HEK293 (cell line): Measurements from ENCODE around the gene RNASEH2A.
A peak's percentile ranks its signal among the peaks of the same experiment; 100 is the strongest.

ENCODE experiments used
- BCL11A ChIP-seq: fragments of 450-650 bp; formaldehyde crosslinking; IDR thresholded peaks from 2 replicates; pipeline ENCODE4 v1.5.1; 2016; ENCODE audit warnings: low read depth, missing biosample characterization, missing genetic modification characterization
- BCL11B ChIP-seq: fragments of 450-650 bp; formaldehyde crosslinking; IDR thresholded peaks from 2 replicates; pipeline ENCODE4 v1.5.1; 2016; ENCODE audit warnings: low read depth, missing biosample characterization, missing genetic modification characterization
- EGR2 ChIP-seq: fragments of 450-650 bp; formaldehyde crosslinking; IDR thresholded peaks from 2 replicates; pipeline ENCODE4 v1.5.1; 2016; ENCODE audit warnings: low read depth, missing biosample characterization, missing genetic modification characterization
- GLIS2 ChIP-seq: fragments of 450-650 bp; formaldehyde crosslinking; IDR thresholded peaks from 2 replicates; pipeline ENCODE4 v1.5.1; 2016; ENCODE audit warnings: missing biosample characterization, missing genetic modification characterization
- IKZF3 ChIP-seq: fragments of 450-650 bp; IDR thresholded peaks from 2 replicates; pipeline ENCODE4 v1.5.0; 2018; ENCODE audit warnings: missing biosample characterization, mild to moderate bottlenecking, missing genetic modification characterization, moderate library complexity
- KLF1 ChIP-seq: fragments of 450-650 bp; formaldehyde crosslinking; IDR thresholded peaks from 2 replicates; pipeline ENCODE4 v1.5.1; 2016; ENCODE audit warnings: missing biosample characterization, missing genetic modification characterization
- PRDM1 ChIP-seq: fragments of 450-650 bp; formaldehyde crosslinking; IDR thresholded peaks from 2 replicates; pipeline ENCODE4; 2016; ENCODE audit warnings: missing biosample characterization, missing genetic modification characterization
- SCRT1 ChIP-seq: fragments of 450-650 bp; formaldehyde crosslinking; IDR thresholded peaks from 2 replicates; pipeline ENCODE4 v1.5.1; 2016; ENCODE audit warnings: missing biosample characterization, missing genetic modification characterization, borderline replicate concordance
- SP2 ChIP-seq: fragments of 450-650 bp; formaldehyde crosslinking; IDR thresholded peaks from 2 replicates; pipeline ENCODE4 v1.5.1; 2016; ENCODE audit warnings: missing biosample characterization, missing genetic modification characterization
- ZBTB48 ChIP-seq: fragments of 450-650 bp; formaldehyde crosslinking; IDR thresholded peaks from 2 replicates; pipeline ENCODE4 v1.5.1; 2016; ENCODE audit warnings: missing biosample characterization, missing genetic modification characterization
- ZFHX2 ChIP-seq: fragments of 450-650 bp; formaldehyde crosslinking; conservative IDR thresholded peaks from 2 replicates; pipeline ENCODE4 v1.5.1; 2016; ENCODE audit warnings: missing biosample characterization, missing genetic modification characterization
- ZFP37 ChIP-seq: fragments of 450-650 bp; formaldehyde crosslinking; IDR thresholded peaks from 2 replicates; pipeline ENCODE4 v1.5.1; 2016; ENCODE audit warnings: missing biosample characterization, missing genetic modification characterization
- ZIC2 ChIP-seq: fragments of 450-650 bp; formaldehyde crosslinking; IDR thresholded peaks from 2 replicates; pipeline ENCODE4 v1.5.1; 2016; ENCODE audit warnings: missing biosample characterization, missing genetic modification characterization
- ZNF16 ChIP-seq: fragments of 450-650 bp; formaldehyde crosslinking; IDR thresholded peaks from 2 replicates; pipeline ENCODE4 v1.5.1; 2016; ENCODE audit warnings: low read depth, missing biosample characterization, missing genetic modification characterization
- ZNF391 ChIP-seq: fragments of 450-650 bp; formaldehyde crosslinking; IDR thresholded peaks from 2 replicates; pipeline ENCODE4 v1.5.1; 2016; ENCODE audit warnings: low read depth, missing biosample characterization, missing genetic modification characterization, borderline replicate concordance
- ZNF423 ChIP-seq: fragments of 450-650 bp; formaldehyde crosslinking; IDR thresholded peaks from 2 replicates; pipeline ENCODE4 v1.5.1; 2016; ENCODE audit warnings: missing biosample characterization, missing genetic modification characterization
- ZNF48 ChIP-seq: fragments of 450-650 bp; formaldehyde crosslinking; IDR thresholded peaks from 2 replicates; pipeline ENCODE4 v1.5.1; 2016; ENCODE audit warnings: missing biosample characterization, missing genetic modification characterization
- ZNF510 ChIP-seq: fragments of 450-650 bp; formaldehyde crosslinking; IDR thresholded peaks from 2 replicates; pipeline ENCODE4 v1.5.1; 2018; ENCODE audit warnings: mild to moderate bottlenecking, missing genetic modification characterization, missing biosample characterization; ENCODE audit not compliant: insufficient replicate concordance
- ZNF600 ChIP-seq: fragments of 450-650 bp; formaldehyde crosslinking; IDR thresholded peaks from 2 replicates; pipeline ENCODE4 v1.5.1; 2016; ENCODE audit warnings: missing biosample characterization, missing genetic modification characterization
- ZNF610 ChIP-seq: fragments of 450-650 bp; formaldehyde crosslinking; IDR thresholded peaks from 2 replicates; pipeline ENCODE4 v1.5.1; 2016; ENCODE audit warnings: missing biosample characterization, missing genetic modification characterization, borderline replicate concordance
- ZSCAN16 ChIP-seq: fragments of 450-650 bp; formaldehyde crosslinking; IDR thresholded peaks from 2 replicates; pipeline ENCODE4 v1.5.1; 2016; ENCODE audit warnings: missing biosample characterization, missing genetic modification characterization
- TF ChIP-seq, protein P1 (sequence below): fragments of 450-650 bp; formaldehyde crosslinking; IDR thresholded peaks from 2 replicates; pipeline ENCODE4 v1.5.1; 2016; ENCODE audit warnings: missing biosample characterization, missing genetic modification characterization
- TF ChIP-seq, protein P2 (sequence below): fragments of 450-650 bp; formaldehyde crosslinking; IDR thresholded peaks from 2 replicates; pipeline ENCODE4 v1.5.1; 2017; ENCODE audit warnings: missing biosample characterization, mild to moderate bottlenecking, missing genetic modification characterization, moderate library complexity
- TF ChIP-seq, protein P3 (sequence below): fragments of 450-650 bp; formaldehyde crosslinking; IDR thresholded peaks from 2 replicates; pipeline ENCODE4 v1.5.1; 2016; ENCODE audit warnings: missing biosample characterization, missing genetic modification characterization
- TF ChIP-seq, protein P4 (sequence below): fragments of 450-650 bp; formaldehyde crosslinking; IDR thresholded peaks from 2 replicates; pipeline ENCODE4 v1.5.1; 2016; ENCODE audit warnings: missing biosample characterization, missing genetic modification characterization
- TF ChIP-seq, protein P5 (sequence below): fragments of 450-650 bp; formaldehyde crosslinking; IDR thresholded peaks from 2 replicates; pipeline ENCODE4 v1.5.1; 2016; ENCODE audit warnings: missing biosample characterization, missing genetic modification characterization
- TF ChIP-seq, protein P6 (sequence below): fragments of 450-650 bp; formaldehyde crosslinking; IDR thresholded peaks from 2 replicates; pipeline ENCODE4 v1.5.1; 2016; ENCODE audit warnings: missing biosample characterization, missing genetic modification characterization, borderline replicate concordance

RNASEH2A gene

DNA sequence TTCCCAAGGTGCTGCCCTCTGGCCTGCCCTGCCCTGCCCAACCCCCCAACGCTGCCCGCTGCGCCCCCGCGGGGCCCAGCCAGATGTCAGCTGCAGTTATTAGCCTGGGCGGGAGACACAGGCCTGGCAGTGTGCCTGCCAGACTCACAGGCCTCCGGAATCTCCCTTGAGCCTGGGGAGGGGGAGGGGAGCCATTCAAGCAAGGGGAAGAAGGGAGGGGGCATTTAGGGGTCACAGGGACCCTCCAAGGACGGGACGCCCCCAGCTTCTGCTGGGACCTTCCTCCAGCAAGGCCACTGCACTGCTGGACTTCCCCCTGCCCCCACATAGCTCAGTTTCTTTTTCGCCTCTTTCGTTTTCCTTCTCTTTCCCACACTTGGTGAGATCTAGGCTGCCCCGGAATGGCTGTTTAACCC, 17.7 kb upstream of the RNASEH2A start (continued):
- TF ChIP-seq ZNF16 (tag by site-specific recombination) (no peak), ZNF610 (tag by site-specific recombination) (no peak), ZIC2 (peak; percentile 93), ZBTB48 (tag by site-specific recombination) (peak; percentile 98), BCL11B (tag by site-specific recombination) (no peak), GLIS2 (peak; percentile 75), ZNF600 (tag by site-specific recombination) (peak; percentile 86), BCL11A (tag by site-specific recombination) (no peak; the same call in 1 of the 2 replicates), SP2 (tag by site-specific recombination) (0 out of 2 replicates have a peak, but pooled peaks have one; percentile 28), ZFHX2 (tag by site-specific recombination) (peak; percentile 88), EGR2 (tag by site-specific recombination) (peak; percentile 90), SCRT1 (no peak), IKZF3 (peak; percentile 57; the same call in 1 of the 2 replicates), ZSCAN16 (tag by site-specific recombination) (no peak), PRDM1 (tag by site-specific recombination) (no peak), ZNF510 (tag by site-specific recombination) (no peak), KLF1 (peak; percentile 67), ZNF391 (tag by site-specific recombination) (peak; percentile 49; the same call in 1 of the 2 replicates), ZFP37 (tag by site-specific recombination) (no peak), ZNF48 (tag by site-specific recombination) (no peak), ZNF423 (no peak)
- TF ChIP-seq, protein P1, sequence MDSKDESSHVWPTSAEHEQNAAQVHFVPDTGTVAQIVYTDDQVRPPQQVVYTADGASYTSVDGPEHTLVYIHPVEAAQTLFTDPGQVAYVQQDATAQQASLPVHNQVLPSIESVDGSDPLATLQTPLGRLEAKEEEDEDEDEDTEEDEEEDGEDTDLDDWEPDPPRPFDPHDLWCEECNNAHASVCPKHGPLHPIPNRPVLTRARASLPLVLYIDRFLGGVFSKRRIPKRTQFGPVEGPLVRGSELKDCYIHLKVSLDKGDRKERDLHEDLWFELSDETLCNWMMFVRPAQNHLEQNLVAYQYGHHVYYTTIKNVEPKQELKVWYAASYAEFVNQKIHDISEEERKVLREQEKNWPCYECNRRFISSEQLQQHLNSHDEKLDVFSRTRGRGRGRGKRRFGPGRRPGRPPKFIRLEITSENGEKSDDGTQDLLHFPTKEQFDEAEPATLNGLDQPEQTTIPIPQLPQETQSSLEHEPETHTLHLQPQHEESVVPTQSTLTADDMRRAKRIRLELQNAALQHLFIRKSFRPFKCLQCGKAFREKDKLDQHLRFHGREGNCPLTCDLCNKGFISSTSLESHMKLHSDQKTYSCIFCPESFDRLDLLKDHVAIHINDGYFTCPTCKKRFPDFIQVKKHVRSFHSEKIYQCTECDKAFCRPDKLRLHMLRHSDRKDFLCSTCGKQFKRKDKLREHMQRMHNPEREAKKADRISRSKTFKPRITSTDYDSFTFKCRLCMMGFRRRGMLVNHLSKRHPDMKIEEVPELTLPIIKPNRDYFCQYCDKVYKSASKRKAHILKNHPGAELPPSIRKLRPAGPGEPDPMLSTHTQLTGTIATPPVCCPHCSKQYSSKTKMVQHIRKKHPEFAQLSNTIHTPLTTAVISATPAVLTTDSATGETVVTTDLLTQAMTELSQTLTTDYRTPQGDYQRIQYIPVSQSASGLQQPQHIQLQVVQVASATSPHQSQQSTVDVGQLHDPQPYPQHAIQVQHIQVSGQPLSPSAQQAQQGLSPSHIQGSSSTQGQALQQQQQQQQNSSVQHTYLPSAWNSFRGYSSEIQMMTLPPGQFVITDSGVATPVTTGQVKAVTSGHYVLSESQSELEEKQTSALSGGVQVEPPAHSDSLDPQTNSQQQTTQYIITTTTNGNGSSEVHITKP = peak; percentile 83
- TF ChIP-seq, protein P2, sequence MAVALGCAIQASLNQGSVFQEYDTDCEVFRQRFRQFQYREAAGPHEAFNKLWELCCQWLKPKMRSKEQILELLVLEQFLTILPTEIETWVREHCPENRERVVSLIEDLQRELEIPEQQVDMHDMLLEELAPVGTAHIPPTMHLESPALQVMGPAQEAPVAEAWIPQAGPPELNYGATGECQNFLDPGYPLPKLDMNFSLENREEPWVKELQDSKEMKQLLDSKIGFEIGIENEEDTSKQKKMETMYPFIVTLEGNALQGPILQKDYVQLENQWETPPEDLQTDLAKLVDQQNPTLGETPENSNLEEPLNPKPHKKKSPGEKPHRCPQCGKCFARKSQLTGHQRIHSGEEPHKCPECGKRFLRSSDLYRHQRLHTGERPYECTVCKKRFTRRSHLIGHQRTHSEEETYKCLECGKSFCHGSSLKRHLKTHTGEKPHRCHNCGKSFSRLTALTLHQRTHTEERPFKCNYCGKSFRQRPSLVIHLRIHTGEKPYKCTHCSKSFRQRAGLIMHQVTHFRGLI (tag by site-specific recombination) = peak; percentile 67; the same call in 1 of the 2 replicates
- TF ChIP-seq, protein P3, sequence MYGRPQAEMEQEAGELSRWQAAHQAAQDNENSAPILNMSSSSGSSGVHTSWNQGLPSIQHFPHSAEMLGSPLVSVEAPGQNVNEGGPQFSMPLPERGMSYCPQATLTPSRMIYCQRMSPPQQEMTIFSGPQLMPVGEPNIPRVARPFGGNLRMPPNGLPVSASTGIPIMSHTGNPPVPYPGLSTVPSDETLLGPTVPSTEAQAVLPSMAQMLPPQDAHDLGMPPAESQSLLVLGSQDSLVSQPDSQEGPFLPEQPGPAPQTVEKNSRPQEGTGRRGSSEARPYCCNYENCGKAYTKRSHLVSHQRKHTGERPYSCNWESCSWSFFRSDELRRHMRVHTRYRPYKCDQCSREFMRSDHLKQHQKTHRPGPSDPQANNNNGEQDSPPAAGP (tag by site-specific recombination) = peak; percentile 80
- TF ChIP-seq, protein P4, sequence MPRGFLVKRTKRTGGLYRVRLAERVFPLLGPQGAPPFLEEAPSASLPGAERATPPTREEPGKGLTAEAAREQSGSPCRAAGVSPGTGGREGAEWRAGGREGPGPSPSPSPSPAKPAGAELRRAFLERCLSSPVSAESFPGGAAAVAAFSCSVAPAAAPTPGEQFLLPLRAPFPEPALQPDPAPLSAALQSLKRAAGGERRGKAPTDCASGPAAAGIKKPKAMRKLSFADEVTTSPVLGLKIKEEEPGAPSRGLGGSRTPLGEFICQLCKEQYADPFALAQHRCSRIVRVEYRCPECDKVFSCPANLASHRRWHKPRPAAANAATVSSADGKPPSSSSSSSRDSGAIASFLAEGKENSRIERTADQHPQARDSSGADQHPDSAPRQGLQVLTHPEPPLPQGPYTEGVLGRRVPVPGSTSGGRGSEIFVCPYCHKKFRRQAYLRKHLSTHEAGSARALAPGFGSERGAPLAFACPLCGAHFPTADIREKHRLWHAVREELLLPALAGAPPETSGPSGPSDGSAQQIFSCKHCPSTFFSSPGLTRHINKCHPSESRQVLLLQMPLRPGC = 0 out of 2 replicates have a peak, but pooled peaks have one; percentile 23
- TF ChIP-seq, protein P5, sequence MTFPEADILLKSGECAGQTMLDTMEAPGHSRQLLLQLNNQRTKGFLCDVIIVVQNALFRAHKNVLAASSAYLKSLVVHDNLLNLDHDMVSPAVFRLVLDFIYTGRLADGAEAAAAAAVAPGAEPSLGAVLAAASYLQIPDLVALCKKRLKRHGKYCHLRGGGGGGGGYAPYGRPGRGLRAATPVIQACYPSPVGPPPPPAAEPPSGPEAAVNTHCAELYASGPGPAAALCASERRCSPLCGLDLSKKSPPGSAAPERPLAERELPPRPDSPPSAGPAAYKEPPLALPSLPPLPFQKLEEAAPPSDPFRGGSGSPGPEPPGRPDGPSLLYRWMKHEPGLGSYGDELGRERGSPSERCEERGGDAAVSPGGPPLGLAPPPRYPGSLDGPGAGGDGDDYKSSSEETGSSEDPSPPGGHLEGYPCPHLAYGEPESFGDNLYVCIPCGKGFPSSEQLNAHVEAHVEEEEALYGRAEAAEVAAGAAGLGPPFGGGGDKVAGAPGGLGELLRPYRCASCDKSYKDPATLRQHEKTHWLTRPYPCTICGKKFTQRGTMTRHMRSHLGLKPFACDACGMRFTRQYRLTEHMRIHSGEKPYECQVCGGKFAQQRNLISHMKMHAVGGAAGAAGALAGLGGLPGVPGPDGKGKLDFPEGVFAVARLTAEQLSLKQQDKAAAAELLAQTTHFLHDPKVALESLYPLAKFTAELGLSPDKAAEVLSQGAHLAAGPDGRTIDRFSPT (tag by site-specific recombination) = peak; percentile 76
- TF ChIP-seq, protein P6, sequence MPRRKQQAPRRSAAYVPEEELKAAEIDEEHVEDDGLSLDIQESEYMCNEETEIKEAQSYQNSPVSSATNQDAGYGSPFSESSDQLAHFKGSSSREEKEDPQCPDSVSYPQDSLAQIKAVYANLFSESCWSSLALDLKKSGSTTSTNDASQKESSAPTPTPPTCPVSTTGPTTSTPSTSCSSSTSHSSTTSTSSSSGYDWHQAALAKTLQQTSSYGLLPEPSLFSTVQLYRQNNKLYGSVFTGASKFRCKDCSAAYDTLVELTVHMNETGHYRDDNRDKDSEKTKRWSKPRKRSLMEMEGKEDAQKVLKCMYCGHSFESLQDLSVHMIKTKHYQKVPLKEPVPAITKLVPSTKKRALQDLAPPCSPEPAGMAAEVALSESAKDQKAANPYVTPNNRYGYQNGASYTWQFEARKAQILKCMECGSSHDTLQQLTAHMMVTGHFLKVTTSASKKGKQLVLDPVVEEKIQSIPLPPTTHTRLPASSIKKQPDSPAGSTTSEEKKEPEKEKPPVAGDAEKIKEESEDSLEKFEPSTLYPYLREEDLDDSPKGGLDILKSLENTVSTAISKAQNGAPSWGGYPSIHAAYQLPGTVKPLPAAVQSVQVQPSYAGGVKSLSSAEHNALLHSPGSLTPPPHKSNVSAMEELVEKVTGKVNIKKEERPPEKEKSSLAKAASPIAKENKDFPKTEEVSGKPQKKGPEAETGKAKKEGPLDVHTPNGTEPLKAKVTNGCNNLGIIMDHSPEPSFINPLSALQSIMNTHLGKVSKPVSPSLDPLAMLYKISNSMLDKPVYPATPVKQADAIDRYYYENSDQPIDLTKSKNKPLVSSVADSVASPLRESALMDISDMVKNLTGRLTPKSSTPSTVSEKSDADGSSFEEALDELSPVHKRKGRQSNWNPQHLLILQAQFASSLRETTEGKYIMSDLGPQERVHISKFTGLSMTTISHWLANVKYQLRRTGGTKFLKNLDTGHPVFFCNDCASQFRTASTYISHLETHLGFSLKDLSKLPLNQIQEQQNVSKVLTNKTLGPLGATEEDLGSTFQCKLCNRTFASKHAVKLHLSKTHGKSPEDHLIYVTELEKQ (tag by site-specific recombination) = peak; percentile 59; the same call in 1 of the 2 replicates
